K562 (cell line): ENCODE measurements around the gene HCFC1R1. TPM values are rescaled to one million over a fixed set of nuclear protein-coding genes. Genes with fewer than 3 reads are reported as not detected.

Experiments
- BHLHE40 ChIP-seq: IDR thresholded peaks from 2 replicates; pipeline ENCODE4 v1.6.1; 2011; ENCODE audit warnings: low read length, improper control_type of control experiment
- C11orf30 ChIP-seq: fragments of 450-650 bp; IDR thresholded peaks from 2 replicates; pipeline ENCODE4 v1.6.1; 2016; ENCODE audit warnings: low read depth, mild to moderate bottlenecking
- CREM ChIP-seq: IDR thresholded peaks from 2 replicates; pipeline ENCODE4 v1.6.1; 2014; ENCODE audit warnings: antibody characterized with exemption, low read depth
- CTBP1 ChIP-seq: fragments of 450-650 bp; IDR thresholded peaks from 2 replicates; pipeline ENCODE4 v1.6.1; 2016; ENCODE audit warnings: borderline replicate concordance
- EWSR1 ChIP-seq: fragments of 450-650 bp; IDR thresholded peaks from 2 replicates; pipeline ENCODE4 v1.6.1; 2018; ENCODE audit warnings: borderline replicate concordance, mild to moderate bottlenecking, low read depth, moderate library complexity; ENCODE audit not compliant: partially characterized antibody
- HBP1 ChIP-seq: fragments of 450-650 bp; formaldehyde crosslinking; IDR thresholded peaks from 2 replicates; pipeline ENCODE4 v1.4.0; 2022; ENCODE audit warnings: missing genetic modification characterization
- HSF4 ChIP-seq: fragments of 250-450 bp; sonication (Bioruptor Pico); IDR thresholded peaks from 2 replicates; pipeline ENCODE4 v2.1.2; 2022; ENCODE audit warnings: mild to moderate bottlenecking, moderate library complexity, borderline replicate concordance
- MAZ ChIP-seq, 2 experiments: fragments of 450-650 bp in 1 of 2; sonication (generic) in 1 of 2; formaldehyde crosslinking; IDR thresholded peaks in 1 of 2; conservative IDR thresholded peaks in 1 of 2; 2 replicates each; pipeline versions ENCODE4 v1.4.0 to v1.5.0; 2020; ENCODE audit warnings: mild to moderate bottlenecking in 1 of 2, missing genetic modification reagents in 1 of 2
- MNT ChIP-seq, 2 experiments: fragments of 450-650 bp; conservative IDR thresholded peaks; 2 replicates each; pipeline ENCODE4 v1.6.1; 2017; ENCODE audit warnings: mild to moderate bottlenecking in 2 of 2, moderate library complexity in 2 of 2
- NCOA2 ChIP-seq, 2 experiments: fragments of 450-650 bp; IDR thresholded peaks; 2 replicates each; pipeline ENCODE4 v1.6.1; 2018; ENCODE audit warnings: mild to moderate bottlenecking in 2 of 2, moderate library complexity in 1 of 2; ENCODE audit not compliant: partially characterized antibody in 2 of 2
- PATZ1 ChIP-seq: fragments of 250-450 bp; sonication (Bioruptor Pico); IDR thresholded peaks from 2 replicates; pipeline ENCODE4 v1.5.0; 2020; ENCODE audit warnings: mild to moderate bottlenecking, borderline replicate concordance
- SMC3 ChIP-seq: conservative IDR thresholded peaks from 2 replicates; pipeline ENCODE4 v1.6.1; 2011; ENCODE audit warnings: low read depth, low read length, improper control_type of control experiment; ENCODE audit not compliant: insufficient read depth
- TSC22D4 ChIP-seq: fragments of 450-650 bp; IDR thresholded peaks from 2 replicates; pipeline ENCODE4 v1.6.1; 2016; ENCODE audit warnings: missing genetic modification characterization, missing biosample characterization, control low read depth
- ZNF512 ChIP-seq: IDR thresholded peaks from 2 replicates; pipeline ENCODE4 v1.6.1; 2016; ENCODE audit warnings: missing genetic modification characterization, missing compliant biosample characterization
- polyA plus RNA-seq, 8 experiments: library from polyadenylated mRNA; depleted of rRNA in 4 of 8; stranded (reverse) in 5 of 8; unstranded in 3 of 8; fragments of >200 nt; fragmentation: Nextera tagmentation in 2 of 8; fragmentation: Illumina TruSeq in 1 of 8; extraction: Ambion mirVana in 2 of 8; extraction: Trizol in 1 of 8; gene quantifications; 2 replicates each; pipeline versions ENCODE4 v1.2.1 to v1.2.3, GENCODE V29; 2011 to 2014; ENCODE audit warnings: inconsistent platforms in 1 of 8, missing spikeins in 1 of 8
- total RNA-seq, 7 experiments: library from RNA; depleted of rRNA in 6 of 7; stranded (reverse); fragments of >200 nt in 6 of 7; fragmentation: Illumina TruSeq in 2 of 7; extraction: Trizol in 2 of 7; gene quantifications; 2 replicates each; pipeline versions ENCODE4 v1.2.1 to v1.2.3, GENCODE V29; 2011 to 2021; ENCODE audit warnings: low replicate concordance in 1 of 7

The HCFC1R1 gene
- total and polyA plus RNA-seq, 9 of the 15 experiments (the other 6 are each of a cell fraction or from before 2014, with no cell fraction given) = 2.2 to 29.0 (median 11.2) TPM

GRCh38 chr16:3029491-3030221, 5.9 kb upstream of the HCFC1R1 start (continued):
- no peak for TF ChIP-seq ZNF512 (tag)
- TF ChIP-seq NCOA2 (IDR thresholded peaks at IDR 0.05; ENCODE audit: partially characterized antibody in 2 of 2) = no peak
- no peak for TF ChIP-seq EWSR1
- TF ChIP-seq MNT (conservative IDR thresholded peaks at IDR 0.05) = peak in 1 of 2 experiments; percentile 50; a peak in 1 of 4 replicates
- no peak for TF ChIP-seq HSF4
- peak; percentile 66 for TF ChIP-seq CREM
- TF ChIP-seq TSC22D4 (tag) = no peak
- peak; percentile 86 for TF ChIP-seq CTBP1
- 0 out of 2 replicates have a peak, but pooled peaks have one; percentile 1 for TF ChIP-seq SMC3
- no peak for TF ChIP-seq C11orf30
- TF ChIP-seq BHLHE40 = peak; percentile 50
- TF ChIP-seq PATZ1 (CRISPR knock-in tag) = no peak
- peak in 1 of 2 experiments; percentile 46; a peak in 1 of 4 replicates for TF ChIP-seq MAZ (CRISPR knock-in tag; conservative IDR thresholded peaks at IDR 0.05 in 1 of 2, IDR thresholded peaks at IDR 0.05 in 1 of 2)
- no peak for TF ChIP-seq HBP1 (CRISPR knock-in tag)
